Neural progenitor cell (in vitro differentiated cells): Measurements from ENCODE around the gene CAMK2A. TPM values are rescaled to one million over a fixed set of nuclear protein-coding genes. Genes with fewer than 3 reads are reported as not detected.

Experiments
- DNase-seq: peaks from one replicate; pipeline ENCODE4 v3.0.0-alpha.2; 2016; ENCODE audit warnings: low spot score
- H2AFZ ChIP-seq: fragments of 200-600 bp; sonication (generic); replicated peaks from 2 replicates; pipeline ENCODE4 v1.6.1; 2016; ENCODE audit warnings: antibody characterized with exemption
- H3F3A ChIP-seq: fragments of 200-600 bp; sonication (generic); 2 replicates; pipeline ENCODE4 v1.6.1; 2016; ENCODE audit warnings: antibody characterized with exemption, low read depth
- H3K27ac ChIP-seq: fragments of 200-600 bp; sonication (generic); 2 replicates; pipeline ENCODE4 v1.5.1; 2016; ENCODE audit warnings: mild to moderate bottlenecking
- H3K27me3 ChIP-seq: fragments of 200-600 bp; sonication (generic); 2 replicates; pipeline ENCODE4 v1.6.1; 2016; ENCODE audit warnings: mild to moderate bottlenecking, moderate library complexity
- H3K36me3 ChIP-seq: fragments of 200-600 bp; sonication (generic); 2 replicates; pipeline ENCODE4 v1.5.1; 2016
- H3K4me1 ChIP-seq: fragments of 200-600 bp; sonication (generic); 2 replicates; pipeline ENCODE4 v1.6.1; 2016; ENCODE audit warnings: mixed run types
- H3K4me2 ChIP-seq: fragments of 200-600 bp; sonication (generic); 2 replicates; pipeline ENCODE4 v1.6.1; 2016
- H3K4me3 ChIP-seq: fragments of 200-600 bp; sonication (generic); 2 replicates; pipeline ENCODE4 v1.5.1; 2016
- H3K79me2 ChIP-seq: fragments of 200-600 bp; sonication (generic); 2 replicates; pipeline ENCODE4 v1.6.1; 2016; ENCODE audit warnings: low read depth
- H3K9ac ChIP-seq: fragments of 200-600 bp; sonication (generic); 2 replicates; pipeline ENCODE4 v1.6.1; 2016
- H3K9me3 ChIP-seq: fragments of 200-600 bp; sonication (generic); 2 replicates; pipeline ENCODE4 v1.5.1; 2016; ENCODE audit warnings: low read depth
- H4K20me1 ChIP-seq: fragments of 200-600 bp; sonication (generic); 2 replicates; pipeline ENCODE4 v1.6.1; 2016; ENCODE audit warnings: low read depth
- H3K27ac Mint-ChIP-seq: 3 replicates; pipeline ENCODE4 v1.8.0; 2021; ENCODE audit warnings: mixed read lengths
- H3K27me3 Mint-ChIP-seq: 2 replicates; pipeline ENCODE4 v1.8.0; 2022; ENCODE audit warnings: low read depth, mild to moderate bottlenecking, inconsistent platforms, moderate library complexity, mixed read lengths; ENCODE audit not compliant: insufficient read depth
- H3K36me3 Mint-ChIP-seq: 3 replicates; pipeline ENCODE4 v1.8.0; 2021; ENCODE audit warnings: mixed read lengths
- H3K4me1 Mint-ChIP-seq: 3 replicates; pipeline ENCODE4 v1.8.0; 2021; ENCODE audit warnings: mixed read lengths
- H3K4me3 Mint-ChIP-seq: 3 replicates; pipeline ENCODE4 v1.8.0; 2021; ENCODE audit warnings: mild to moderate bottlenecking, moderate library complexity, mixed read lengths
- H3K9me3 Mint-ChIP-seq: 3 replicates; pipeline ENCODE4 v1.8.0; 2020; ENCODE audit warnings: mixed read lengths
- CTCF ChIP-seq: fragments of 200-600 bp; sonication (generic); IDR thresholded peaks from 2 replicates; pipeline ENCODE4 v1.5.1; 2017; ENCODE audit warnings: antibody characterized with exemption, mild to moderate bottlenecking
- EZH2 ChIP-seq: fragments of 200-600 bp; sonication (generic); IDR thresholded peaks from 2 replicates; pipeline ENCODE4 v1.6.1; 2017; ENCODE audit warnings: antibody characterized with exemption, mild to moderate bottlenecking, moderate library complexity
- EZH2phosphoT487 ChIP-seq: fragments of 200-600 bp; sonication (generic); IDR thresholded peaks from 2 replicates; pipeline ENCODE4 v1.6.1; 2017; ENCODE audit warnings: antibody characterized with exemption
- total RNA-seq: library from RNA; depleted of rRNA; stranded (reverse); fragments of >200 nt; gene quantifications from 2 replicates; pipeline ENCODE4 v1.2.3, GENCODE V29; 2015; ENCODE audit warnings: low replicate concordance

Gene CAMK2A
- total RNA-seq, 1 donor from 2014 or later = 0.09 TPM

- no peaks in the 10 kb centered on the region for H3K9me3 ChIP-seq
- no peak overlapping the region for H3K27ac ChIP-seq
- no peaks in the 10 kb centered on the region for H3K79me2 ChIP-seq
- no peak for TF ChIP-seq EZH2phosphoT487
- TF ChIP-seq CTCF = no peak
- TF ChIP-seq EZH2 = no peak
- no peak overlapping the region for H3K27ac Mint-ChIP-seq
- no peaks in the 10 kb centered on the region for H3K27me3 ChIP-seq
- no peaks in the 10 kb centered on the region for H4K20me1 ChIP-seq
- peaks cover 8% of the 10 kb centered on the region for H3K4me1 ChIP-seq
- no peak overlapping the region for H3K9ac ChIP-seq
- H3K27me3 Mint-ChIP-seq = peaks cover 7% of the 10 kb centered on the region
- no peaks in the 10 kb centered on the region for H3F3A ChIP-seq
- H2AFZ ChIP-seq = no peak overlapping the region
- H3K4me1 Mint-ChIP-seq = peaks cover 69% of the 10 kb centered on the region
- no peak for DNase-seq
- H3K36me3 Mint-ChIP-seq = no peaks in the 10 kb centered on the region
- H3K4me3 ChIP-seq = no peak overlapping the region
- no peaks in the 10 kb centered on the region for H3K9me3 Mint-ChIP-seq
- H3K4me2 ChIP-seq = no peak overlapping the region
- H3K36me3 ChIP-seq = no peaks in the 10 kb centered on the region
- H3K4me3 Mint-ChIP-seq = no peak overlapping the region
Observed at GRCh38 chr5:150281987-150282386, 7.6 kb downstream of the CAMK2A start.

- DNase-seq = no peak
- peak overlapping the region; percentile 68 for H3K27ac Mint-ChIP-seq
Observed at GRCh38 chr5:150279330-150280020, 10.1 kb downstream of the CAMK2A start.

GRCh38 chr5:150278916-150279315 lies 10.7 kb downstream of the CAMK2A start:
- peaks cover 53% of the 10 kb centered on the region for H3K4me1 Mint-ChIP-seq
- Histone ChIP-seq H3K79me2 (no peaks in the 10 kb centered on the region), H3K36me3 (no peaks in the 10 kb centered on the region), H3K4me1 (peaks cover 8% of the 10 kb centered on the region), H3K9ac (no peak overlapping the region), H3F3A (no peaks in the 10 kb centered on the region), H3K27ac (no peak overlapping the region), H4K20me1 (no peaks in the 10 kb centered on the region), H2AFZ (no peak overlapping the region), H3K9me3 (no peaks in the 10 kb centered on the region), H3K27me3 (no peaks in the 10 kb centered on the region), H3K4me2 (no peak overlapping the region), H3K4me3 (no peak overlapping the region)
- H3K27ac Mint-ChIP-seq = peak overlapping the region; percentile 36
- TF ChIP-seq EZH2 (no peak), EZH2phosphoT487 (no peak), CTCF (no peak)
- no peak overlapping the region for H3K4me3 Mint-ChIP-seq
- DNase-seq = no peak
- peaks cover 15% of the 10 kb centered on the region for H3K27me3 Mint-ChIP-seq
- no peaks in the 10 kb centered on the region for H3K36me3 Mint-ChIP-seq
- no peaks in the 10 kb centered on the region for H3K9me3 Mint-ChIP-seq

More at GRCh38 chr5:150279330-150280020, 10.1 kb downstream of the CAMK2A start:
- Mint-ChIP-seq H3K9me3 (no peaks in the 10 kb centered on the region), H3K4me3 (no peak overlapping the region), H3K36me3 (no peaks in the 10 kb centered on the region), H3K4me1 (peaks cover 57% of the 10 kb centered on the region), H3K27me3 (peaks cover 15% of the 10 kb centered on the region)
- Histone ChIP-seq H3K79me2 (no peaks in the 10 kb centered on the region), H3F3A (no peaks in the 10 kb centered on the region), H2AFZ (no peak overlapping the region), H3K27ac (no peak overlapping the region), H4K20me1 (no peaks in the 10 kb centered on the region), H3K4me2 (no peak overlapping the region), H3K9ac (no peak overlapping the region), H3K4me3 (no peak overlapping the region), H3K36me3 (no peaks in the 10 kb centered on the region), H3K9me3 (no peaks in the 10 kb centered on the region), H3K4me1 (peaks cover 8% of the 10 kb centered on the region), H3K27me3 (no peaks in the 10 kb centered on the region)
- TF ChIP-seq EZH2 (no peak), CTCF (no peak), EZH2phosphoT487 (no peak)
